Adrenal gland (tissue), 5 donors: ENCODE results near the gene ABCC4.

Experiments
- POLR2A ChIP-seq, 2 donors: fragments of 450-650 bp; IDR thresholded peaks; one replicate each; pipeline ENCODE4 v1.6.1; 2017; ENCODE audit warnings: antibody characterized with exemption in 2 of 2, mild to moderate bottlenecking in 2 of 2, moderate library complexity in 1 of 2
- TF ChIP-seq, protein P1 (sequence below), 6 experiments: fragments of 450-650 bp in 4 of 6; fragments of 200-600 bp in 2 of 6; sonication (generic) in 1 of 6; IDR thresholded peaks; 1 replicate in 5 of 6; 2 replicates in 1 of 6; pipeline versions ENCODE4 v1.5.1 to v1.8.0; 2016 to 2021; ENCODE audit warnings: antibody characterized with exemption in 6 of 6, mild to moderate bottlenecking in 2 of 6, moderate library complexity in 1 of 6
- donor health status: DM: no; HTN: no; CAD: no.

DNA sequence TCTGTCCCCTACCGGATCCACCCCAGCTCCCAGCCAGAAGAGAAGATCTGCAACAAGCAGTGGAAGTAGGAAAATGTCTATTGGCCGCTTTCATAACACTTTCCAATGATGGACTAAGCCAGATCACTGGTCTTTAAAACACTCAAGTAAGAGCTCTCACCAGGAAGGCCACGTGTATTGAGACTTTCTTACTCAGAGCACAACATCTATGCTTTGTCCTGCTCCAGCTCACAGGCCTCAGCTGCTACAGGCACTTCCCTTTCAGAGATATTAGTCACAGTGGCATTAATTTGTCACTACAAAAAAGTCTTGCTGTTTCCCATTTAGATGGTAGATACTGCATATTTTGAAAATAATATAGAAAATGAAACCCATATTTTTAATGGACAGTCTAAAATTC lies 164.2 kb downstream of the ABCC4 start:
- TF ChIP-seq, protein P1, sequence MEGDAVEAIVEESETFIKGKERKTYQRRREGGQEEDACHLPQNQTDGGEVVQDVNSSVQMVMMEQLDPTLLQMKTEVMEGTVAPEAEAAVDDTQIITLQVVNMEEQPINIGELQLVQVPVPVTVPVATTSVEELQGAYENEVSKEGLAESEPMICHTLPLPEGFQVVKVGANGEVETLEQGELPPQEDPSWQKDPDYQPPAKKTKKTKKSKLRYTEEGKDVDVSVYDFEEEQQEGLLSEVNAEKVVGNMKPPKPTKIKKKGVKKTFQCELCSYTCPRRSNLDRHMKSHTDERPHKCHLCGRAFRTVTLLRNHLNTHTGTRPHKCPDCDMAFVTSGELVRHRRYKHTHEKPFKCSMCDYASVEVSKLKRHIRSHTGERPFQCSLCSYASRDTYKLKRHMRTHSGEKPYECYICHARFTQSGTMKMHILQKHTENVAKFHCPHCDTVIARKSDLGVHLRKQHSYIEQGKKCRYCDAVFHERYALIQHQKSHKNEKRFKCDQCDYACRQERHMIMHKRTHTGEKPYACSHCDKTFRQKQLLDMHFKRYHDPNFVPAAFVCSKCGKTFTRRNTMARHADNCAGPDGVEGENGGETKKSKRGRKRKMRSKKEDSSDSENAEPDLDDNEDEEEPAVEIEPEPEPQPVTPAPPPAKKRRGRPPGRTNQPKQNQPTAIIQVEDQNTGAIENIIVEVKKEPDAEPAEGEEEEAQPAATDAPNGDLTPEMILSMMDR (IDR thresholded peaks at IDR 0.05), result no peak
- no peak for TF ChIP-seq POLR2A (IDR thresholded peaks at IDR 0.05)
